ENCODE data around the gene SRPK2. TPM values are rescaled to one million over a fixed set of nuclear protein-coding genes. Genes with fewer than 3 reads are reported as not detected.

Gene SRPK2
- total and polyA plus RNA-seq, 2 of the 13 experiments (the other 11 are each of a cell fraction or from before 2014, with no cell fraction given): 10.1 to 22.3 TPM

GRCh38 chr7:105177026-105177425, 211.7 kb downstream of the SRPK2 start:
- whole genome bisulfite sequencing (ENCODE audit: low lambda C conversion rate): 98% methylated on average over 3 of the region's 3 CpGs
- ATAC-seq: no peak
- peaks cover 4% of the 10 kb centered on the region; the same call in 1 of the 2 replicates for H3K9me3 ChIP-seq (ENCODE audit: low read length)
- H3K27me3 ChIP-seq (ENCODE audit: control insufficient read depth in 1 of 2, insufficient read depth in 2 of 2, low read length in 2 of 2): no peaks in the 10 kb centered on the region
- H2AFZ ChIP-seq (ENCODE audit: low read length): no peak overlapping the region
- peaks cover 17% of the 10 kb centered on the region for H3K4me1 ChIP-seq (ENCODE audit: insufficient read depth, low read length)
- no peak for DNase-seq (ENCODE audit: low spot score)
- no peaks in the 10 kb centered on the region; the same call in 1 of the 2 replicates for H4K20me1 ChIP-seq (ENCODE audit: insufficient read depth, low read length)
- no peak overlapping the region for H3K4me3 ChIP-seq (replicated peaks in 1 of 3; ENCODE audit: insufficient read depth in 1 of 3, low read depth in 2 of 3, low read length in 3 of 3)
- no peak overlapping the region for H3K4me2 ChIP-seq (ENCODE audit: low read depth, low read length)
- ChIA-PET POLR2A (no interaction called here), CTCF (ENCODE audit: low intra/inter-chr PET ratio, low total read pairs) (no interaction called here)
- H3K36me3 ChIP-seq (replicated peaks in 1 of 2; ENCODE audit: control insufficient read depth in 1 of 2, insufficient read depth in 2 of 2, low read length in 2 of 2): no peaks in the 10 kb centered on the region
- H3K79me2 ChIP-seq (ENCODE audit: insufficient read depth, low read length): peaks cover 4% of the 10 kb centered on the region
- FAIRE-seq: no peak
- BruUV-seq (replicated peaks): no TSS peak
- no peak for TF ChIP-seq PHF21A (CRISPR knock-in tag; IDR thresholded peaks at IDR 0.05)
- peak; percentile 25; the same call in 1 of the 2 replicates for TF ChIP-seq NFE2L2 (IDR thresholded peaks at IDR 0.05; ENCODE audit: low read length)
- TF ChIP-seq SATB2 (CRISPR knock-in tag; IDR thresholded peaks at IDR 0.05): no peak
- TF ChIP-seq SOX6 (IDR thresholded peaks at IDR 0.05): no peak
- TF ChIP-seq SOX6 (CRISPR knock-in tag; IDR thresholded peaks at IDR 0.05): no peak
- intact Hi-C loops (cut with micrococcal nuclease; ENCODE audit: unreplicated experiment) (no loop called here), in situ Hi-C loops (cut with HindIII; ENCODE audit: extremely low pct_ligation_motif_present, low pct_unique_long_range_greater_than_20kb) (no loop called here)
- no peak overlapping the region for H3K27ac ChIP-seq (ENCODE audit: extremely low read length, insufficient read depth, low read length)
- no peak overlapping the region for H3K9ac ChIP-seq (ENCODE audit: insufficient read depth, low read depth, low read length)

GRCh38 chr7:105173586-105173985, 215.1 kb downstream of the SRPK2 start:
- Histone ChIP-seq H3K4me2 (ENCODE audit: low read depth, low read length) (no peak overlapping the region), H4K20me1 (ENCODE audit: insufficient read depth, low read length) (no peaks in the 10 kb centered on the region), H3K9ac (ENCODE audit: insufficient read depth, low read depth, low read length) (no peak overlapping the region), H3K9me3 (ENCODE audit: low read length) (no peaks in the 10 kb centered on the region), H3K27ac (ENCODE audit: extremely low read length, insufficient read depth, low read length) (no peak overlapping the region), H2AFZ (ENCODE audit: low read length) (no peak overlapping the region), H3K4me1 (ENCODE audit: insufficient read depth, low read length) (peaks cover 4% of the 10 kb centered on the region; the same call in 1 of the 2 replicates), H3K27me3 (ENCODE audit: control insufficient read depth in 1 of 2, insufficient read depth in 2 of 2, low read length in 2 of 2) (no peaks in the 10 kb centered on the region), H3K79me2 (ENCODE audit: insufficient read depth, low read length) (no peaks in the 10 kb centered on the region), H3K36me3 (replicated peaks in 1 of 2; ENCODE audit: control insufficient read depth in 1 of 2, insufficient read depth in 2 of 2, low read length in 2 of 2) (no peaks in the 10 kb centered on the region), H3K4me3 (replicated peaks in 1 of 3; ENCODE audit: insufficient read depth in 1 of 3, low read depth in 2 of 3, low read length in 3 of 3) (no peak overlapping the region)
- ChIA-PET CTCF (ENCODE audit: low intra/inter-chr PET ratio, low total read pairs) (no interaction called here), POLR2A (no interaction called here)
- ATAC-seq: no peak
- no peak for TF ChIP-seq AKAP8 (CRISPR knock-in tag; IDR thresholded peaks at IDR 0.05)
- no peak for TF ChIP-seq ZNF597 (CRISPR knock-in tag; IDR thresholded peaks at IDR 0.05)
- no peak for TF ChIP-seq ZNF562 (CRISPR knock-in tag; IDR thresholded peaks at IDR 0.05; ENCODE audit: borderline replicate concordance)
- no peak for TF ChIP-seq POGZ (CRISPR knock-in tag; IDR thresholded peaks at IDR 0.05)
- no peak for TF ChIP-seq HES4 (CRISPR knock-in tag; IDR thresholded peaks at IDR 0.05; ENCODE audit: borderline replicate concordance)
- TF ChIP-seq FOXA1 (IDR thresholded peaks at IDR 0.05): no peak
- TF ChIP-seq FOXA1 (CRISPR knock-in tag; IDR thresholded peaks at IDR 0.05): no peak
- TF ChIP-seq THRA (CRISPR knock-in tag; IDR thresholded peaks at IDR 0.05; ENCODE audit: borderline replicate concordance): no peak
- no peak for TF ChIP-seq CCAR2 (optimal IDR thresholded peaks at IDR 0.05; ENCODE audit: low read depth, low read length)
- no peak for TF ChIP-seq ZNF672 (CRISPR knock-in tag; IDR thresholded peaks at IDR 0.05)
- TF ChIP-seq ZNF605 (CRISPR knock-in tag; IDR thresholded peaks at IDR 0.05): no peak
- TF ChIP-seq ZNF747 (CRISPR knock-in tag; IDR thresholded peaks at IDR 0.05; ENCODE audit: borderline replicate concordance): no peak
- TF ChIP-seq ZNF713 (CRISPR knock-in tag; IDR thresholded peaks at IDR 0.05): no peak
- no peak for TF ChIP-seq FOXO1 (CRISPR knock-in tag; IDR thresholded peaks at IDR 0.05)
- WGBS (ENCODE audit: low lambda C conversion rate): 95% methylated on average over 1 of the region's 1 CpG
- no peak for DNase-seq (ENCODE audit: low spot score)
- no TSS peak for BruUV-seq (replicated peaks)
- intact Hi-C loops (cut with micrococcal nuclease; ENCODE audit: unreplicated experiment) (no loop called here), in situ Hi-C loops (cut with HindIII; ENCODE audit: extremely low pct_ligation_motif_present, low pct_unique_long_range_greater_than_20kb) (no loop called here)
- no peak for FAIRE-seq

Data from HepG2 (cell line).